Esophagus (tissue), 2 donors: ENCODE measurements around the gene CSNK2A1. TPM values are rescaled to one million over a fixed set of nuclear protein-coding genes. Genes with fewer than 3 reads are reported as not detected.

Experiments used
- H3K27ac ChIP-seq, 2 donors: one replicate each; pipeline ENCODE4 v1.5.1; 2013; ENCODE audit warnings: low read depth in 2 of 2, mild to moderate bottlenecking in 2 of 2, inconsistent platforms in 1 of 2, low read length in 1 of 2, moderate library complexity in 1 of 2
- H3K27me3 ChIP-seq, 2 donors: one replicate each; pipeline ENCODE4 v1.6.1; 2013; ENCODE audit warnings: low read length in 2 of 2, control low read depth in 1 of 2, mild to moderate bottlenecking in 1 of 2; ENCODE audit not compliant: insufficient read depth in 2 of 2, control insufficient read depth in 1 of 2
- H3K36me3 ChIP-seq, 2 donors: one replicate each; pipeline ENCODE4 v1.6.1; 2013; ENCODE audit warnings: low read length in 1 of 2; ENCODE audit not compliant: control insufficient read depth in 2 of 2, insufficient read depth in 2 of 2
- H3K4me1 ChIP-seq, 2 donors: one replicate each; pipeline ENCODE4 v1.6.1; 2013; ENCODE audit warnings: low read length in 1 of 2; ENCODE audit not compliant: control insufficient read depth in 2 of 2, insufficient read depth in 2 of 2
- H3K4me3 ChIP-seq, 2 donors: one replicate each; pipeline ENCODE4 v1.5.1; 2013; ENCODE audit warnings: low read length in 2 of 2, mild to moderate bottlenecking in 2 of 2, low read depth in 1 of 2, moderate library complexity in 1 of 2
- H3K9me3 ChIP-seq, 2 donors: one replicate each; pipeline ENCODE4 v1.6.1; 2013; ENCODE audit warnings: mild to moderate bottlenecking in 2 of 2, low read depth in 1 of 2, low read length in 1 of 2, moderate library complexity in 1 of 2; ENCODE audit not compliant: control insufficient read depth in 2 of 2, insufficient read depth in 1 of 2
- WGBS, 2 donors: extraction: QIAGEN DNeasy Blood & Tissue Kit; methylation state at CpG; one replicate each; pipeline ENCODE4 v1.1.7; 2013; 5-methylcytosine and 5-hydroxymethylcytosine counted together
- polyA plus RNA-seq, 2 donors: library from polyadenylated mRNA; stranded (reverse); fragments of 200-250 nt; gene quantifications; one replicate each; pipeline ENCODE4 v1.2.3, GENCODE V29; 2013
- donor health status: healthy with polysubstance abuse.
- donor health status: Bipolar disorder and iron deficiency.

Gene CSNK2A1
- polyA plus RNA-seq, 2 donors, result 22.2 to 31.7 TPM

GRCh38 chr20:539191-539590 is 4.4 kb downstream of the CSNK2A1 start:
- no peaks in the 10 kb centered on the region for H3K27me3 ChIP-seq
- H3K9me3 ChIP-seq, result no peaks in the 10 kb centered on the region
- no peak overlapping the region for H3K4me3 ChIP-seq
- 77 to 79% methylated on average over 2 of the region's 2 CpGs for WGBS, 2 donors
- H3K36me3 ChIP-seq, result no peaks in the 10 kb centered on the region
- H3K4me1 ChIP-seq, result peaks cover 0 to 5% of the 10 kb centered on the region in 2 donors
- no peak overlapping the region for H3K27ac ChIP-seq

GRCh38 chr20:537983-538382 is 5.6 kb downstream of the CSNK2A1 start:
- H3K4me1 ChIP-seq, result peaks cover 0 to 5% of the 10 kb centered on the region in 2 donors
- H3K27ac ChIP-seq, result no peak overlapping the region
- no peaks in the 10 kb centered on the region for H3K27me3 ChIP-seq
- WGBS, 2 donors, result 84 to 91% methylated on average over 6 of the region's 6 CpGs
- H3K36me3 ChIP-seq, result no peaks in the 10 kb centered on the region
- no peaks in the 10 kb centered on the region for H3K9me3 ChIP-seq
- no peak overlapping the region for H3K4me3 ChIP-seq

GRCh38 chr20:536426-537010 is 7.1 kb downstream of the CSNK2A1 start:
- Histone ChIP-seq H3K4me1 (peaks cover 0 to 5% of the 10 kb centered on the region in 2 donors), H3K9me3 (no peaks in the 10 kb centered on the region), H3K27ac (peak overlapping the region in 1 of 2 donors; percentile 70), H3K4me3 (no peak overlapping the region), H3K36me3 (no peaks in the 10 kb centered on the region), H3K27me3 (no peaks in the 10 kb centered on the region)
- 39 to 49% methylated on average over 7 of the region's 7 CpGs for WGBS, 2 donors

- Histone ChIP-seq H3K36me3 (no peaks in the 10 kb centered on the region), H3K4me1 (peaks cover 0 to 5% of the 10 kb centered on the region in 2 donors), H3K4me3 (no peak overlapping the region), H3K9me3 (no peaks in the 10 kb centered on the region), H3K27ac (peak overlapping the region in 1 of 2 donors; percentile 70), H3K27me3 (no peaks in the 10 kb centered on the region)
- 18 to 25% methylated on average over 3 of the region's 3 CpGs for WGBS, 2 donors
Measured at GRCh38 chr20:535958-536357, 7.6 kb downstream of the CSNK2A1 start.

- no peaks in the 10 kb centered on the region for H3K27me3 ChIP-seq
- H3K4me3 ChIP-seq, result no peak overlapping the region
- H3K36me3 ChIP-seq, result no peaks in the 10 kb centered on the region
- H3K9me3 ChIP-seq, result no peaks in the 10 kb centered on the region
- no peak overlapping the region for H3K27ac ChIP-seq
- WGBS, 2 donors, result 80 to 91% methylated on average over 5 of the region's 5 CpGs
- H3K4me1 ChIP-seq, result peaks cover 0 to 5% of the 10 kb centered on the region in 2 donors
Measured at GRCh38 chr20:533526-533925, 10.1 kb downstream of the CSNK2A1 start.

- no peak overlapping the region for H3K27ac ChIP-seq
- peaks cover 2% of the 10 kb centered on the region in 2 donors for H3K36me3 ChIP-seq
- H3K4me1 ChIP-seq, result peaks cover 0 to 2% of the 10 kb centered on the region in 2 donors
- no peak overlapping the region for H3K4me3 ChIP-seq
- no peaks in the 10 kb centered on the region for H3K9me3 ChIP-seq
- WGBS, 2 donors, result 78 to 83% methylated on average over 4 of the region's 4 CpGs
- no peaks in the 10 kb centered on the region for H3K27me3 ChIP-seq
Measured at GRCh38 chr20:532530-532929, 11.1 kb downstream of the CSNK2A1 start.

GRCh38 chr20:531608-532007 is 12.0 kb downstream of the CSNK2A1 start:
- no peaks in the 10 kb centered on the region for H3K9me3 ChIP-seq
- no peak overlapping the region for H3K27ac ChIP-seq
- H3K4me3 ChIP-seq, result no peak overlapping the region
- peaks cover 2% of the 10 kb centered on the region in 2 donors for H3K36me3 ChIP-seq
- H3K27me3 ChIP-seq, result no peaks in the 10 kb centered on the region
- H3K4me1 ChIP-seq, result peaks cover 0 to under 1% of the 10 kb centered on the region in 2 donors

- H3K27ac ChIP-seq, result no peak overlapping the region
- 95 to 96% methylated on average over 6 of the region's 6 CpGs for WGBS, 2 donors
- H3K9me3 ChIP-seq, result no peaks in the 10 kb centered on the region
- no peaks in the 10 kb centered on the region for H3K4me1 ChIP-seq
- no peak overlapping the region for H3K4me3 ChIP-seq
- H3K36me3 ChIP-seq, result peaks cover 2% of the 10 kb centered on the region in 2 donors
- H3K27me3 ChIP-seq, result no peaks in the 10 kb centered on the region
Measured at GRCh38 chr20:530321-530720, 13.3 kb downstream of the CSNK2A1 start.

- Histone ChIP-seq H3K4me3 (no peak overlapping the region), H3K4me1 (no peaks in the 10 kb centered on the region), H3K36me3 (peaks cover 2% of the 10 kb centered on the region in 2 donors), H3K27me3 (no peaks in the 10 kb centered on the region), H3K9me3 (no peaks in the 10 kb centered on the region), H3K27ac (no peak overlapping the region)
- 89 to 91% methylated on average over 7 of the region's 7 CpGs for WGBS, 2 donors
Measured at GRCh38 chr20:528923-529604, 14.5 kb downstream of the CSNK2A1 start.

GRCh38 chr20:527571-527886 is 16.1 kb downstream of the CSNK2A1 start:
- H3K36me3 ChIP-seq, result peaks cover 2% of the 10 kb centered on the region in 2 donors
- no peaks in the 10 kb centered on the region for H3K9me3 ChIP-seq
- no peaks in the 10 kb centered on the region for H3K27me3 ChIP-seq
- 91 to 97% methylated on average over 2 of the region's 2 CpGs for WGBS, 2 donors
- H3K27ac ChIP-seq, result no peak overlapping the region
- H3K4me1 ChIP-seq, result no peaks in the 10 kb centered on the region
- no peak overlapping the region for H3K4me3 ChIP-seq
